Lower leg skin (tissue), 3 donors: ENCODE results near the gene FRMD1.

Experiments
- CTCF ChIP-seq, 3 donors: fragments of 450-650 bp; IDR thresholded peaks; one replicate each; pipeline ENCODE4 v1.5.1; 2016; ENCODE audit warnings: antibody characterized with exemption in 3 of 3, mild to moderate bottlenecking in 3 of 3, moderate library complexity in 2 of 3
- POLR2A ChIP-seq, 2 donors: fragments of 450-650 bp; IDR thresholded peaks; one replicate each; pipeline ENCODE4 v1.6.1; 2016 to 2017; ENCODE audit warnings: antibody characterized with exemption in 2 of 2, mild to moderate bottlenecking in 1 of 2, moderate library complexity in 1 of 2

GRCh38 chr6:168016176-168016620, 62.8 kb downstream of the FRMD1 start:
- TF ChIP-seq POLR2A (IDR thresholded peaks at IDR 0.05) = no peak
- no peak for TF ChIP-seq CTCF (IDR thresholded peaks at IDR 0.05)
